NCI-H2171 (cell line): ENCODE results near the gene MAD1L1.
"Not testable (repeated sequence)": the region's sequence is repeated elsewhere in the genome, so short reads cannot be mapped to it uniquely, and the experiment has no call there.

Experiments used
- DNase-seq: peaks from one replicate; lab custom pipeline; 2025; lab: John Stamatoyannopoulos, UW

Gene MAD1L1

GRCh38 chr7:1940402-1940786 is 292.4 kb downstream of the MAD1L1 start:
- DNase-seq, result no peak

GRCh38 chr7:1939434-1940401 is 293.0 kb downstream of the MAD1L1 start:
- DNase-seq, result no peak

GRCh38 chr7:1938788-1939433 is 293.8 kb downstream of the MAD1L1 start:
- no peak for DNase-seq

GRCh38 chr7:1937252-1937605 is 295.5 kb downstream of the MAD1L1 start:
- DNase-seq, result no peak

GRCh38 chr7:1936531-1937251 is 296.1 kb downstream of the MAD1L1 start:
- no peak for DNase-seq

- no peak for DNase-seq
Measured at GRCh38 chr7:1936006-1936310, 296.8 kb downstream of the MAD1L1 start.

GRCh38 chr7:1935176-1936005 is 297.4 kb downstream of the MAD1L1 start:
- DNase-seq, result no peak

- DNase-seq, result peak; percentile 78
Measured at GRCh38 chr7:1934756-1935155, 298.0 kb downstream of the MAD1L1 start.

GRCh38 chr7:1934017-1934416 is 298.7 kb downstream of the MAD1L1 start:
- DNase-seq, result no peak

- DNase-seq, result peak; percentile 12
Measured at GRCh38 chr7:1933066-1933750, 299.5 kb downstream of the MAD1L1 start.

- no peak for DNase-seq
Measured at GRCh38 chr7:1931951-1932270, 300.8 kb downstream of the MAD1L1 start.

GRCh38 chr7:1931256-1931950 is 301.3 kb downstream of the MAD1L1 start:
- no peak for DNase-seq

- no peak for DNase-seq
Measured at GRCh38 chr7:1930381-1931065, 302.2 kb downstream of the MAD1L1 start.

- DNase-seq, result not testable (repeated sequence)
Measured at GRCh38 chr7:1929349-1929925, 303.3 kb downstream of the MAD1L1 start.

- no peak for DNase-seq
Measured at GRCh38 chr7:1928645-1929348, 303.9 kb downstream of the MAD1L1 start.

GRCh38 chr7:1927937-1928644 is 304.7 kb downstream of the MAD1L1 start:
- no peak for DNase-seq

GRCh38 chr7:1926908-1927306 is 305.8 kb downstream of the MAD1L1 start:
- DNase-seq, result no peak
